GM18868 (cell line): ENCODE results near the gene MFNG.
"Not testable (repeated sequence)": the region's sequence is repeated elsewhere in the genome, so short reads cannot be mapped to it uniquely, and the experiment has no call there.

ENCODE experiments used
- ATAC-seq: cut with Tn5 transposase; IDR thresholded peaks from one replicate; pipeline ENCODE4 v1.9.1; 2021; ENCODE audit warnings: mild to moderate bottlenecking, moderate library complexity; ENCODE audit not compliant: unreplicated experiment

The MFNG gene

GRCh38 chr22:37486224-37486845 is at the start of gene MFNG:
MFNG (minus strand) TSS chr22:37486384; CDS start chr22:37486177, 207 bp downstream.
- peak; percentile 64 for ATAC-seq

- ATAC-seq, result no peak
Observed at GRCh38 chr22:37535159-37535558, 49.0 kb upstream of the MFNG start.

GRCh38 chr22:37534445-37534844 is 48.3 kb upstream of the MFNG start:
- ATAC-seq, result no peak

- ATAC-seq, result no peak
Observed at GRCh38 chr22:37533995-37534394, 47.8 kb upstream of the MFNG start.

- ATAC-seq, result no peak
Observed at GRCh38 chr22:37529652-37530345, 43.6 kb upstream of the MFNG start.

- not testable (repeated sequence) for ATAC-seq
Observed at GRCh38 chr22:37527952-37528351, 41.8 kb upstream of the MFNG start.

- ATAC-seq, result not testable (repeated sequence)
Observed at GRCh38 chr22:37527081-37527752, 41.0 kb upstream of the MFNG start.

- no peak for ATAC-seq
Observed at GRCh38 chr22:37526376-37526775, 40.2 kb upstream of the MFNG start.

GRCh38 chr22:37525746-37526350 is 39.7 kb upstream of the MFNG start:
- no peak for ATAC-seq

- no peak for ATAC-seq
Observed at GRCh38 chr22:37525073-37525745, 39.0 kb upstream of the MFNG start.

GRCh38 chr22:37522482-37522881 is 36.3 kb upstream of the MFNG start:
- no peak for ATAC-seq

- ATAC-seq, result no peak
Observed at GRCh38 chr22:37521236-37521739, 35.1 kb upstream of the MFNG start.

GRCh38 chr22:37520776-37521191 is 34.6 kb upstream of the MFNG start:
- no peak for ATAC-seq

- no peak for ATAC-seq
Observed at GRCh38 chr22:37519268-37520195, 33.3 kb upstream of the MFNG start, which contains the start of gene CARD10. CARD10 (minus strand) TSS chr22:37519415; CDS start chr22:37519200, 215 bp downstream.

- ATAC-seq, result no peak
Observed at GRCh38 chr22:37518509-37519267, 32.5 kb upstream of the MFNG start.

- no peak for ATAC-seq
Observed at GRCh38 chr22:37517826-37518450, 31.8 kb upstream of the MFNG start.

GRCh38 chr22:37516456-37516855 is 30.3 kb upstream of the MFNG start:
- no peak for ATAC-seq

GRCh38 chr22:37515901-37516300 is 29.7 kb upstream of the MFNG start:
- no peak for ATAC-seq
